ENCODE data around the gene LRP4. TPM values are rescaled to one million over a fixed set of nuclear protein-coding genes. Genes with fewer than 3 reads are reported as not detected.

Gene LRP4
- polyA plus RNA-seq, 1 experiment = 3.8 TPM

GRCh38 chr11:46920755-46921154 lies 2.4 kb upstream of the LRP4 start:
- Histone ChIP-seq H3K27me3 (ENCODE audit: control insufficient read depth, insufficient read depth, low read length) (no peaks in the 10 kb centered on the region), H3K4me3 (ENCODE audit: low read depth, low read length) (no peak overlapping the region), H3K27ac (ENCODE audit: low read depth, low read length) (peak overlapping the region; percentile 75), H3K9me3 (ENCODE audit: control insufficient read depth, insufficient read depth, low read length) (no peaks in the 10 kb centered on the region)
- POLR2A ChIA-PET = interaction anchor here (0.6 to 1.0 kb wide), 5 partner anchors 14 to 240 kb away, joined by 3 to 4 read pairs (median 3); partner anchors contain the start of gene CSTPP1
- peak; percentile 93 for DNase-seq (ENCODE audit: low read depth, low spot score)
- CTCF ChIA-PET = interaction anchor here (1.0 to 2.7 kb wide), 2 partner anchors 233 to 235 kb away, joined by 4 to 28 read pairs; no protein-coding TSS in a partner anchor
- no peak for TF ChIP-seq CTCF (IDR thresholded peaks at IDR 0.05; ENCODE audit: low read depth, low read length)

- DNase-seq (ENCODE audit: low read depth, low spot score) = no peak
- H3K9me3 ChIP-seq (ENCODE audit: control insufficient read depth, insufficient read depth, low read length) = no peaks in the 10 kb centered on the region
- peak overlapping the region; percentile 65 for H3K4me3 ChIP-seq (ENCODE audit: low read depth, low read length)
- TF ChIP-seq CTCF (IDR thresholded peaks at IDR 0.05; ENCODE audit: low read depth, low read length) = no peak
- ChIA-PET CTCF (interaction anchor here (0.5 to 2.7 kb wide), 5 partner anchors 14 to 286 kb away, joined by 3 to 28 read pairs (median 4); no protein-coding TSS in a partner anchor), POLR2A (interaction anchor here (0.6 to 1.0 kb wide), 2 partner anchors 35 to 86 kb away, joined by 3 to 4 read pairs; no protein-coding TSS in a partner anchor)
- H3K27ac ChIP-seq (ENCODE audit: low read depth, low read length) = no peak overlapping the region
- H3K27me3 ChIP-seq (ENCODE audit: control insufficient read depth, insufficient read depth, low read length) = no peaks in the 10 kb centered on the region
These were observed 601 bp upstream of the LRP4 start for GRCh38 chr11:46918788-46919513.

GRCh38 chr11:46917762-46918082 lies 628 bp downstream of the LRP4 start:
- H3K27me3 ChIP-seq (ENCODE audit: control insufficient read depth, insufficient read depth, low read length) = no peaks in the 10 kb centered on the region
- POLR2A ChIA-PET = interaction anchor here (0.6 to 1.4 kb wide), 2 partner anchors 19 to 235 kb away, joined by 4 read pairs; partner anchors contain the start of gene CSTPP1
- no peak for DNase-seq (ENCODE audit: low read depth, low spot score)
- H3K9me3 ChIP-seq (ENCODE audit: control insufficient read depth, insufficient read depth, low read length) = no peaks in the 10 kb centered on the region
- TF ChIP-seq CTCF (IDR thresholded peaks at IDR 0.05; ENCODE audit: low read depth, low read length) = no peak
- H3K27ac ChIP-seq (ENCODE audit: low read depth, low read length) = no peak overlapping the region
- CTCF ChIA-PET = interaction anchor here (0.9 to 2.6 kb wide), 4 partner anchors 11 to 235 kb away, joined by 3 to 51 read pairs (median 10); no protein-coding TSS in a partner anchor
- H3K4me3 ChIP-seq (ENCODE audit: low read depth, low read length) = peak overlapping the region; percentile 65

- H3K9me3 ChIP-seq (ENCODE audit: control insufficient read depth, insufficient read depth, low read length) = no peaks in the 10 kb centered on the region
- DNase-seq (ENCODE audit: low read depth, low spot score) = no peak
- TF ChIP-seq CTCF (IDR thresholded peaks at IDR 0.05; ENCODE audit: low read depth, low read length) = no peak
- H3K27me3 ChIP-seq (ENCODE audit: control insufficient read depth, insufficient read depth, low read length) = no peaks in the 10 kb centered on the region
- CTCF ChIA-PET = interaction anchor here (0.9 to 2.6 kb wide), 11 partner anchors 10 to 342 kb away, joined by 3 to 51 read pairs (median 5); partner anchors contain the start of gene CSTPP1
- POLR2A ChIA-PET = interaction anchor here (0.5 to 1.4 kb wide), 6 partner anchors 10 to 638 kb away, joined by 4 to 7 read pairs (median 4); partner anchors contain the start of gene CSTPP1
- H3K27ac ChIP-seq (ENCODE audit: low read depth, low read length) = peak overlapping the region; percentile 57
- H3K4me3 ChIP-seq (ENCODE audit: low read depth, low read length) = peak overlapping the region; percentile 65
These were observed 1.1 kb downstream of the LRP4 start for GRCh38 chr11:46917109-46917761.
